Cardiac septum (tissue), 1 donor: ENCODE measurements around the gene ZDHHC11B. TPM values are rescaled to one million over a fixed set of nuclear protein-coding genes. Genes with fewer than 3 reads are reported as not detected.

Experiments used
- total RNA-seq: library from RNA; stranded (reverse); fragmentation: NEBNext Ultra II Directional; extraction: Animal tissue kit (Norgen Biotek cat#: 25700); gene quantifications from one replicate; pipeline ENCODE4 v1.2.1, GENCODE V29; 2021
- donor health status: DM: no; HTN: no; CAD: no.

ZDHHC11B gene
- total RNA-seq, 1 donor from 2014 or later, result 5.5 TPM

Other genes starting within 250 kb of the ZDHHC11B start
- 0.86 TPM for gene CEP72, start 172.4 kb downstream of the ZDHHC11B start, total RNA-seq
- 7.3 TPM for gene TPPP, start 91.4 kb downstream of the ZDHHC11B start, total RNA-seq
- gene ZDHHC11, start 66.3 kb upstream of the ZDHHC11B start, total RNA-seq, result 10.6 TPM
- 25.9 TPM for gene BRD9, start 108.1 kb upstream of the ZDHHC11B start, total RNA-seq
- 0.57 TPM for gene TRIP13, start 108.2 kb upstream of the ZDHHC11B start, total RNA-seq
- gene NKD2, start 224.1 kb upstream of the ZDHHC11B start, total RNA-seq, result 3.6 TPM